NCI-H2029 treated with DMSO at 0.1 percent for 48 hours (cell line): ENCODE results near the gene OR7C1.
"Not testable (repeated sequence)": the region's sequence is repeated elsewhere in the genome, so short reads cannot be mapped to it uniquely, and the experiment has no call there.

Source experiments
- DNase-seq: peaks from one replicate; lab custom pipeline; 2025; lab: John Stamatoyannopoulos, UW

OR7C1 gene

GRCh38 chr19:14784730-14785101 lies 50.3 kb downstream of the OR7C1 start:
- not testable (repeated sequence) for DNase-seq

GRCh38 chr19:14783410-14783998 lies 51.5 kb downstream of the OR7C1 start:
- not testable (repeated sequence) for DNase-seq

- no peak for DNase-seq
Measured at GRCh38 chr19:14782626-14783409, 52.2 kb downstream of the OR7C1 start.

GRCh38 chr19:14781713-14782536 lies 53.1 kb downstream of the OR7C1 start:
- DNase-seq: not testable (repeated sequence)

GRCh38 chr19:14780622-14781225 lies 54.3 kb downstream of the OR7C1 start:
- DNase-seq: not testable (repeated sequence)

- DNase-seq: no peak
Measured at GRCh38 chr19:14779151-14779550, 55.8 kb downstream of the OR7C1 start.

GRCh38 chr19:14778110-14778845 lies 56.7 kb downstream of the OR7C1 start, which contains the start of gene ADGRE2:
Gene ADGRE2 (minus strand): TSS chr19:14778560. CDS start chr19:14776756, 1,804 bp downstream.
- not testable (repeated sequence) for DNase-seq

GRCh38 chr19:14777645-14778044 lies 57.3 kb downstream of the OR7C1 start:
- not testable (repeated sequence) for DNase-seq

GRCh38 chr19:14775869-14776586 lies 59.0 kb downstream of the OR7C1 start:
- no peak for DNase-seq

GRCh38 chr19:14775326-14775725 lies 59.7 kb downstream of the OR7C1 start:
- DNase-seq: not testable (repeated sequence)

- DNase-seq: no peak
Measured at GRCh38 chr19:14774373-14774772, 60.6 kb downstream of the OR7C1 start.

GRCh38 chr19:14773722-14774121 lies 61.3 kb downstream of the OR7C1 start:
- DNase-seq: not testable (repeated sequence)

- no peak for DNase-seq
Measured at GRCh38 chr19:14772995-14773394, 62.0 kb downstream of the OR7C1 start.

- no peak for DNase-seq
Measured at GRCh38 chr19:14772467-14772866, 62.5 kb downstream of the OR7C1 start.

GRCh38 chr19:14770944-14771839 lies 63.8 kb downstream of the OR7C1 start:
- DNase-seq: no peak

- no peak for DNase-seq
Measured at GRCh38 chr19:14770136-14770535, 64.8 kb downstream of the OR7C1 start.

- DNase-seq: no peak
Measured at GRCh38 chr19:14769201-14769600, 65.8 kb downstream of the OR7C1 start.

GRCh38 chr19:14768001-14768400 lies 67.0 kb downstream of the OR7C1 start:
- DNase-seq: no peak

- no peak for DNase-seq
Measured at GRCh38 chr19:14767466-14767971, 67.5 kb downstream of the OR7C1 start.
